ENCODE measurements around the gene KRABD2.
"Not testable (repeated sequence)": the region's sequence is repeated elsewhere in the genome, so short reads cannot be mapped to it uniquely, and the experiment has no call there.

The KRABD2 gene

DNA sequence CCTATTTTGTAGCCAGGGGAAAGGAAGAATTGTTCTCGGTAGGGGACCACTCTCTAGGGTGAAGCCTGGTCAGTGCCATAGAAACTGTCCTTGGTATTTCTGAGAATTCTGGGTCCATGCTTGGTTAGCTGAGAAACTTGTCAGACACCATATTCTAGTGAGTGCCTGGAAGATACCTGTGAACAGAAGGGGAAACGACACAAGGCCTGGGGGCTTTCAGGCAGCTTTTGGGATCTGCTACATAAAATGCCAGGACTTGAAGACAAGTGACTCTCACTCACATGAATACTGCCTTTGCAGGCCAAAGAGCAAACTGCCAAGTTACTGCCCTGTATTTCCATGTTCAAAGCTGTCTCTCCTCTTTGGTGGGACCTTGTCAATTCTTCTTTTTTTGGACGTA lies 18.6 kb downstream of the KRABD2 start:
- no peak for DNase-seq

- no peak for DNase-seq
Observed at GRCh38 chr17:8354236-8354635, 22.3 kb downstream of the KRABD2 start.

DNA sequence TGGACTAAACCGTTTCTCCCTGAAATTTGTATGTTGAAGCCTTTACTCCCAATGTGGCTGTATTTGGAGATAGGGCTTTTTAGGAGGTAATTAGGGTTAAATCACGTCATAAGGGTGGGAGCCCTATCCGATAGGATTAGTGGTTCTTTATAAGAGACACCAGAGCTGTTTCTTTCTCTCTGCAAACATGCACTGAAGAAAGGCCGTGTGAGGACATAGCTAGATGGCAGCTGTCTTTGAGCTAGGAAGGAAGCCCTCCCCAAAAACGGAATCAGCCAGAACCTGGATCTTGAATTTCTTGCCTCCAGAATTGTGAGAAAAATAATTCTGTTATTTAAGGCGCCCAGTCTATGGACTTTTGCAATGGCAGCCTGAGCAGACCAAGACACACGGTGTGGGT lies 22.8 kb downstream of the KRABD2 start:
- no peak for DNase-seq

DNA sequence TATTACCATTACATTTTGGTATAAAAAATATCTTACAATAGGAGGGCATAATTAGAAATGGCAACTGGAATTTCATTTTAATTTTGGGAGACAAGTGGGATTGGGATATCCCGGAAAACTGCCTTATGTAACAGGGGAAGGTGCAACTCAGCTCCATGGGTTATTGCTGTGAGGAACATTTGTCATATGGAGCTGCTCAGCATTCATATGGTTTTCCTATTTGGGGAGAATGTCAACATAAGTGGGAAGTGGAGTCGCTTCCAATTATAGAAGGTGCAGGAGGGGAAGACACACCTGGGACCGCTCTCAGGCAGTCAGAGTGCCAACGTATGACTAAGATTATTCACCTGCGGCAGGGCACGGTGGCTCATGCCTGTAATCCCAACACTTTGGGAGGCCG lies 26.2 kb downstream of the KRABD2 start:
- no peak for DNase-seq

- not testable (repeated sequence) for DNase-seq
Observed at GRCh38 chr17:8347001-8347400, 29.5 kb downstream of the KRABD2 start.

DNA sequence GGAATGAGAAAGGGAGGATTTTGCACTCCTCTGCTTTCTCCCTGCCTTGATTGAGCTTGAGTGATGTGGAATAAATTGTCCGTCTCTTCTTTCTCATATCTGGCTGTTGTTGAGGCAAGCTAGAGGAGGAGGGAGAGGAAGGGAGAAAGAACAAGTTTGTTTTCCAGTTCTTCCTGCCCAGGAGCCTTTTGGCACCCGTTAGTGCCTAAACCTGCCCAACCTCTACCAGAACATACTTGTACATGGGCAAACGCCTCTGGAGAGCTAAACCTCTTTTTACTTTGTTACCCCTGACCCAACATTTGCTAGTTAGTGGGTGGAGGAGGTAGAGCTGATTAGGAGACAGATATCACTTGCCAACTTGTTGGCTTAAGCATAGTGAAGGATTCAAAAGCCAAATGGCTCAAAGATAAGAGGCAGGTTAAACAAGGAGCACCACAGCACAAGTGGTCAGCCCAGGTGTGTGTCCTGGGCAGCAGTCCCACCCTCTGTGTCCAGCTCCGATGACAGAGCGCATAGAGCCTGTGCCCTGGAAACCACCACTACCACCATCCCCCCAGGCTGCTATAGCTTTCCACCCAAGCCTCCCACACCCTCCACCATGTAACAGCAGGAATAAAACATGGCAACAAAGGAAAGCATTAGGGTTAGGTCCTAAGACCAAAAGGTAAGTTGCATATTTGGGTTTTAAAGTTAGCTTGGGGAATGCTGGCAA lies 30.4 kb downstream of the KRABD2 start:
- no peak for DNase-seq

GRCh38 chr17:8345052-8345690 lies 31.3 kb downstream of the KRABD2 start:
- DNase-seq = no peak

GRCh38 chr17:8341456-8341855 lies 35.0 kb downstream of the KRABD2 start:
- DNase-seq = no peak

GRCh38 chr17:8339540-8339939 lies 37.0 kb downstream of the KRABD2 start, which contains the start of gene ODF4:
Gene ODF4 (plus strand): TSS chr17:8339840. CDS start chr17:8340052, 212 bp downstream.
- DNase-seq = no peak

GRCh38 chr17:8338753-8339140 lies 37.8 kb downstream of the KRABD2 start:
- no peak for DNase-seq

DNA sequence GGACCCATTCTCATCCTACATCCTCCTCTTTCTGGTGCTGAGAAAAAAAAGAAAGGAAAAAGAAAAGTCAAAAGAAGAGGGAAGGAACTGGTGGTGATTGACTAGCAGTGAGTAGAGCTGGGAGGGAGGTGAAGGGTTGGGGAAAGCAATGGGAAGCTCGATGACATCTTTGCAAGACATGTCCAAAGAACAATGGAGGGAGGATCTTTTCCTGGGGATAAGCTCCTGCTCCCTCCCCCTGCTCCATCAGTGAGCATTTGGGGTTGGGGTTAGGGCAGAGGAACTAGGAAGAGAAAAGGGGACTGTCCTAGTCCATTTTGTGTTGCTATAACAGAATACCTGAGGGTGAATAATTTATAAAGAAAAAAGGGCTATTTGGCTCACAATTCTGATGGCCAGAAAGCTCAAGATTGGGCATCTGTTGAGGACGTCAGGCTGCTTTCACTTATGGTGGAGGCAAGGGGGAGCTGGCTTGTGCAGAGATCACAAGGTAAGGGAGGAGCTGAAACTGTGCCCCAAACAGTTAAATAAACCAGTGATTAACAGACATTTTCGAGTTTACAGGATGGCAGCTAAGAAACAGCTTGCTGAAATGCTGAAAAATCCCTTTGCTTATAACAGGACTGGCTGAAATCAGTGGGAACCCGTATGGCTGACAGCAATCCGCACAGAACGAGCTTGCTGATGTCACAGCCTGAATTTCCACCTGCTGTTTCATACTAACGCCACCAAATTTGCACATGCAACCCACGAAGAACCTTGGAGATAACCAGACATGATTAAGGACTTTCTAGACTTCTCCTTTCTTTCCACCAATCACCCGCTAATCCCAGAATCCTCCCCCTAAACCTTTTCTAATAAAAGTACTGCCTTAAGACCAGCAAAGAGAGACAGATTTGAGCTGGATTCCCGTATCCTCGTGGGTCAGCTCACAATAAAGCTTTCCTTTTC lies 38.4 kb downstream of the KRABD2 start:
- no peak for DNase-seq

GRCh38 chr17:8333281-8333680 lies 43.2 kb downstream of the KRABD2 start:
- no peak for DNase-seq

- no peak for DNase-seq
Observed at GRCh38 chr17:8332688-8333087, 43.8 kb downstream of the KRABD2 start.

- DNase-seq = no peak
Observed at GRCh38 chr17:8332128-8332527, 44.4 kb downstream of the KRABD2 start.

DNA sequence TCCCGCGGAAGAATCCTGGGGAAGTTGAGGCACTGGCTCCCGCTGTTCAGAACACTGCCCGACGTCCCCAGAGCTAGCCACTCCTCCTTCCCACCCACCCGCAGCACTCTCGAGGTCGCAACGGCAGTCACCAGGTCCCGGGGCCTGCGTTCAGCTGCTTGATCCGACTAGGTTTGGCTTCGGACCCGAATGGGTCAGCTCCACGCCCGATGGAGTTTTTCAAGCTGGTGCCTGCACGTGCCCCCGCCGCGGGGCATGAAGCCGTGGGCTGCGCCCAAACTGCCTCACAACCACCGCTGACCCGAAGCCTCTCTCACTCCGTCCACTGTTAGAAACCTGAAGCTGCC lies 49.2 kb downstream of the KRABD2 start:
- DNase-seq = no peak
